ENCODE data around the gene C1orf159. TPM values are rescaled to one million over a fixed set of nuclear protein-coding genes. Genes with fewer than 3 reads are reported as not detected.

Gene C1orf159
- total and polyA plus RNA-seq, 9 of the 15 experiments (the other 6 are each of a cell fraction or from before 2014, with no cell fraction given): 0.28 to 54.9 (median 10.6) TPM

DNA sequence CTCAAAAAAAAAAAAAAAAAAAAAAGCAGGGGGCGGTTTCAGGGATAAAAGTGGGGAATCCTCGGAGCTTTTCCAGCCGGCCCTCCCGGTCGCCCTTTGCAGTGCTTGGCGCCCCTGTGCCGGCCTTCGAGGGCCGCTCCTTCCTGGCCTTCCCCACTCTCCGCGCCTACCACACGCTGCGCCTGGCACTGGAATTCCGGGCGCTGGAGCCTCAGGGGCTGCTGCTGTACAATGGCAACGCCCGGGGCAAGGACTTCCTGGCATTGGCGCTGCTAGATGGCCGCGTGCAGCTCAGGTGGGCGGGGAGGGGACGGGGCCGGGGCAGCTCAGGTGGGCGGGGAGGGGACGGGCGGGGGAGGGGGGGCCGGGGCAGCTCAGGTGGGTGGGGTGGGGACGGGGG lies 67.1 kb downstream of the C1orf159 start:
- peaks cover 86% of the 10 kb centered on the region for H3K36me3 ChIP-seq (ENCODE audit: control insufficient read depth, insufficient read depth, low read length)
- peaks cover 0 to 34% of the 10 kb centered on the region in 2 experiments; a peak in 2 of 5 replicates for H3K4me1 ChIP-seq (replicated peaks in 1 of 2; ENCODE audit: control insufficient read depth in 2 of 2, insufficient read depth in 2 of 2, low read length in 2 of 2)
- ChIA-PET POLR2A (no interaction called here), CTCF (ENCODE audit: low intra/inter-chr PET ratio) (no interaction called here)
- no peaks in the 10 kb centered on the region for H3K9me1 ChIP-seq (ENCODE audit: control insufficient read depth, insufficient read depth, low read length)
- no peak overlapping the region for H2AFZ ChIP-seq (ENCODE audit: low read depth, low read length)
- intact Hi-C loops (cut with micrococcal nuclease): no loop called here
- no peaks in the 10 kb centered on the region for H3K27me3 ChIP-seq (ENCODE audit: control insufficient read depth in 2 of 2, insufficient read depth in 2 of 2, low read length in 2 of 2)
- H3K79me2 ChIP-seq (ENCODE audit: control insufficient read depth, insufficient read depth, low read length): no peaks in the 10 kb centered on the region
- BruUV-seq (replicated peaks): no TSS peak
- in situ Hi-C loops (cut with MboI): no loop called here
- H3K9ac ChIP-seq (ENCODE audit: insufficient read depth in 1 of 2, low read depth in 2 of 2, low read length in 2 of 2): no peak overlapping the region
- FAIRE-seq (no peak), DNase-seq (ENCODE audit: extremely low read depth in 1 of 4, low spot score in 3 of 4) (no peak), ATAC-seq (no peak)
- no peaks in the 10 kb centered on the region for H3K9me3 ChIP-seq (replicated peaks; ENCODE audit: control insufficient read depth, insufficient read depth, low read depth, low read length)
- no peak overlapping the region for H3K4me2 ChIP-seq (ENCODE audit: insufficient read depth, low read length)
- no peak overlapping the region for H3K4me3 ChIP-seq
- no peak for TF ChIP-seq ZNF707 (CRISPR knock-in tag; conservative IDR thresholded peaks at IDR 0.05)
- TF ChIP-seq, protein P1, sequence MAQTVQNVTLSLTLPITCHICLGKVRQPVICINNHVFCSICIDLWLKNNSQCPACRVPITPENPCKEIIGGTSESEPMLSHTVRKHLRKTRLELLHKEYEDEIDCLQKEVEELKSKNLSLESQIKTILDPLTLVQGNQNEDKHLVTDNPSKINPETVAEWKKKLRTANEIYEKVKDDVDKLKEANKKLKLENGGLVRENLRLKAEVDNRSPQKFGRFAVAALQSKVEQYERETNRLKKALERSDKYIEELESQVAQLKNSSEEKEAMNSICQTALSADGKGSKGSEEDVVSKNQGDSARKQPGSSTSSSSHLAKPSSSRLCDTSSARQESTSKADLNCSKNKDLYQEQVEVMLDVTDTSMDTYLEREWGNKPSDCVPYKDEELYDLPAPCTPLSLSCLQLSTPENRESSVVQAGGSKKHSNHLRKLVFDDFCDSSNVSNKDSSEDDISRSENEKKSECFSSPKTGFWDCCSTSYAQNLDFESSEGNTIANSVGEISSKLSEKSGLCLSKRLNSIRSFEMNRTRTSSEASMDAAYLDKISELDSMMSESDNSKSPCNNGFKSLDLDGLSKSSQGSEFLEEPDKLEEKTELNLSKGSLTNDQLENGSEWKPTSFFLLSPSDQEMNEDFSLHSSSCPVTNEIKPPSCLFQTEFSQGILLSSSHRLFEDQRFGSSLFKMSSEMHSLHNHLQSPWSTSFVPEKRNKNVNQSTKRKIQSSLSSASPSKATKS (CRISPR knock-in tag; IDR thresholded peaks at IDR 0.05): no peak
- TF ChIP-seq, protein P2, sequence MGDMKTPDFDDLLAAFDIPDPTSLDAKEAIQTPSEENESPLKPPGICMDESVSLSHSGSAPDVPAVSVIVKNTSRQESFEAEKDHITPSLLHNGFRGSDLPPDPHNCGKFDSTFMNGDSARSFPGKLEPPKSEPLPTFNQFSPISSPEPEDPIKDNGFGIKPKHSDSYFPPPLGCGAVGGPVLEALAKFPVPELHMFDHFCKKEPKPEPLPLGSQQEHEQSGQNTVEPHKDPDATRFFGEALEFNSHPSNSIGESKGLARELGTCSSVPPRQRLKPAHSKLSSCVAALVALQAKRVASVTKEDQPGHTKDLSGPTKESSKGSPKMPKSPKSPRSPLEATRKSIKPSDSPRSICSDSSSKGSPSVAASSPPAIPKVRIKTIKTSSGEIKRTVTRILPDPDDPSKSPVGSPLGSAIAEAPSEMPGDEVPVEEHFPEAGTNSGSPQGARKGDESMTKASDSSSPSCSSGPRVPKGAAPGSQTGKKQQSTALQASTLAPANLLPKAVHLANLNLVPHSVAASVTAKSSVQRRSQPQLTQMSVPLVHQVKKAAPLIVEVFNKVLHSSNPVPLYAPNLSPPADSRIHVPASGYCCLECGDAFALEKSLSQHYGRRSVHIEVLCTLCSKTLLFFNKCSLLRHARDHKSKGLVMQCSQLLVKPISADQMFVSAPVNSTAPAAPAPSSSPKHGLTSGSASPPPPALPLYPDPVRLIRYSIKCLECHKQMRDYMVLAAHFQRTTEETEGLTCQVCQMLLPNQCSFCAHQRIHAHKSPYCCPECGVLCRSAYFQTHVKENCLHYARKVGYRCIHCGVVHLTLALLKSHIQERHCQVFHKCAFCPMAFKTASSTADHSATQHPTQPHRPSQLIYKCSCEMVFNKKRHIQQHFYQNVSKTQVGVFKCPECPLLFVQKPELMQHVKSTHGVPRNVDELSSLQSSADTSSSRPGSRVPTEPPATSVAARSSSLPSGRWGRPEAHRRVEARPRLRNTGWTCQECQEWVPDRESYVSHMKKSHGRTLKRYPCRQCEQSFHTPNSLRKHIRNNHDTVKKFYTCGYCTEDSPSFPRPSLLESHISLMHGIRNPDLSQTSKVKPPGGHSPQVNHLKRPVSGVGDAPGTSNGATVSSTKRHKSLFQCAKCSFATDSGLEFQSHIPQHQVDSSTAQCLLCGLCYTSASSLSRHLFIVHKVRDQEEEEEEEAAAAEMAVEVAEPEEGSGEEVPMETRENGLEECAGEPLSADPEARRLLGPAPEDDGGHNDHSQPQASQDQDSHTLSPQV (IDR thresholded peaks at IDR 0.05): no peak
- TF ChIP-seq, protein P3, sequence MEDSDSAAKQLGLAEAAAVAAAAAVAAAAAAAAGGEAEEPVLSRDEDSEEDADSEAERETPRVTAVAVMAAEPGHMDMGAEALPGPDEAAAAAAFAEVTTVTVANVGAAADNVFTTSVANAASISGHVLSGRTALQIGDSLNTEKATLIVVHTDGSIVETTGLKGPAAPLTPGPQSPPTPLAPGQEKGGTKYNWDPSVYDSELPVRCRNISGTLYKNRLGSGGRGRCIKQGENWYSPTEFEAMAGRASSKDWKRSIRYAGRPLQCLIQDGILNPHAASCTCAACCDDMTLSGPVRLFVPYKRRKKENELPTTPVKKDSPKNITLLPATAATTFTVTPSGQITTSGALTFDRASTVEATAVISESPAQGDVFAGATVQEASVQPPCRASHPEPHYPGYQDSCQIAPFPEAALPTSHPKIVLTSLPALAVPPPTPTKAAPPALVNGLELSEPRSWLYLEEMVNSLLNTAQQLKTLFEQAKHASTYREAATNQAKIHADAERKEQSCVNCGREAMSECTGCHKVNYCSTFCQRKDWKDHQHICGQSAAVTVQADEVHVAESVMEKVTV (CRISPR knock-in tag; IDR thresholded peaks at IDR 0.05): no peak
- 0 out of 2 replicates have a peak, but pooled peaks have one; percentile 8 for TF ChIP-seq RBFOX2 (IDR thresholded peaks at IDR 0.05; ENCODE audit: low read depth, low read length)
- no peaks in the 10 kb centered on the region for H4K20me1 ChIP-seq (replicated peaks; ENCODE audit: control insufficient read depth, insufficient read depth, low read length)
- no peak overlapping the region for H3K27ac ChIP-seq (ENCODE audit: extremely low read depth, low read depth, low read length)
- WGBS (ENCODE audit: insufficient coverage, low coverage, missing lambda C conversion rate): 100% methylated on average over 3 of the region's 28 CpGs
